HepG2 (cell line): ENCODE measurements around the gene SOS2. TPM values are rescaled to one million over a fixed set of nuclear protein-coding genes. Genes with fewer than 3 reads are reported as not detected.

ENCODE experiments used
- CREB1 ChIP-seq, 2 experiments: fragments of 450-650 bp in 1 of 2; IDR thresholded peaks; 2 replicates each; pipeline ENCODE4 v1.6.1; 2016 to 2017; ENCODE audit warnings: control low read depth in 1 of 2, mild to moderate bottlenecking in 1 of 2, missing compliant biosample characterization in 1 of 2, missing genetic modification characterization in 1 of 2
- GATAD1 ChIP-seq: IDR thresholded peaks from 2 replicates; pipeline ENCODE4 v1.6.1; 2016; ENCODE audit warnings: missing genetic modification reagents, missing compliant biosample characterization
- GTF3A ChIP-seq: sonication (generic); formaldehyde crosslinking; conservative IDR thresholded peaks from 2 replicates; pipeline ENCODE4 v1.4.0; 2020; ENCODE audit warnings: mild to moderate bottlenecking, missing genetic modification reagents
- NFKB2 ChIP-seq: sonication (generic); formaldehyde crosslinking; IDR thresholded peaks from 2 replicates; pipeline ENCODE4 v1.4.0; 2020; ENCODE audit warnings: missing genetic modification reagents, borderline replicate concordance
- ONECUT2 ChIP-seq: sonication (generic); formaldehyde crosslinking; IDR thresholded peaks from 2 replicates; pipeline ENCODE4 v1.4.0; 2020; ENCODE audit warnings: missing genetic modification reagents
- TCF12 ChIP-seq, 2 experiments: fragments of 450-650 bp in 1 of 2; sonication (generic) in 1 of 2; formaldehyde crosslinking in 1 of 2; IDR thresholded peaks; 2 replicates each; pipeline versions ENCODE4 v1.6.1 to v1.8.0; 2017 to 2022; ENCODE audit warnings: antibody characterized with exemption in 1 of 2, mild to moderate bottlenecking in 1 of 2, missing genetic modification reagents in 1 of 2, moderate library complexity in 1 of 2
- XBP1 ChIP-seq: sonication (generic); formaldehyde crosslinking; IDR thresholded peaks from 2 replicates; pipeline ENCODE4 v1.5.0; 2020; ENCODE audit warnings: missing genetic modification reagents
- ZNF629 ChIP-seq: sonication (generic); formaldehyde crosslinking; conservative IDR thresholded peaks from 2 replicates; pipeline ENCODE4 v1.5.0; 2020; ENCODE audit warnings: missing genetic modification reagents
- polyA plus RNA-seq, 8 experiments: library from polyadenylated mRNA; depleted of rRNA in 3 of 8; stranded (reverse) in 7 of 8; unstranded in 1 of 8; fragments of >200 nt; fragmentation: Illumina TruSeq in 4 of 8; extraction: Trizol in 4 of 8; gene quantifications; 2 replicates each; pipeline versions ENCODE4 v1.2.1 to v1.2.3, GENCODE V29; 2011 to 2016; ENCODE audit warnings: low read depth in 4 of 8, missing spikeins in 1 of 8, mixed read lengths in 1 of 8; ENCODE audit not compliant: insufficient read depth in 1 of 8
- total RNA-seq, 5 experiments: library from RNA; depleted of rRNA; stranded (reverse); fragments of >200 nt; fragmentation: Illumina TruSeq; extraction: Trizol; gene quantifications; 2 replicates each; pipeline ENCODE4 v1.2.3, GENCODE V29; 2016; ENCODE audit warnings: low read depth in 1 of 5
- TF ChIP-seq, protein P1 (sequence below): sonication (generic); formaldehyde crosslinking; IDR thresholded peaks from 2 replicates; pipeline ENCODE4 v1.9.0; 2021; ENCODE audit warnings: missing genetic modification reagents, mild to moderate bottlenecking, borderline replicate concordance
- TF ChIP-seq, protein P2 (sequence below): sonication (generic); formaldehyde crosslinking; IDR thresholded peaks from one replicate; pipeline ENCODE4 v1.5.1; 2020; ENCODE audit warnings: mild to moderate bottlenecking, missing genetic modification reagents; ENCODE audit errors: not compliant biosample characterization
- TF ChIP-seq, protein P3 (sequence below): sonication (generic); formaldehyde crosslinking; IDR thresholded peaks from 2 replicates; pipeline ENCODE4 v1.5.1; 2020; ENCODE audit warnings: mild to moderate bottlenecking, missing genetic modification reagents, borderline replicate concordance
- TF ChIP-seq, protein P4 (sequence below): sonication (generic); formaldehyde crosslinking; IDR thresholded peaks from 2 replicates; pipeline ENCODE4 v1.4.0; 2020; ENCODE audit warnings: missing genetic modification reagents

SOS2 gene
- total and polyA plus RNA-seq, 2 of the 13 experiments (the other 11 are each of a cell fraction or from before 2014, with no cell fraction given) = 9.3 to 12.1 TPM

DNA sequence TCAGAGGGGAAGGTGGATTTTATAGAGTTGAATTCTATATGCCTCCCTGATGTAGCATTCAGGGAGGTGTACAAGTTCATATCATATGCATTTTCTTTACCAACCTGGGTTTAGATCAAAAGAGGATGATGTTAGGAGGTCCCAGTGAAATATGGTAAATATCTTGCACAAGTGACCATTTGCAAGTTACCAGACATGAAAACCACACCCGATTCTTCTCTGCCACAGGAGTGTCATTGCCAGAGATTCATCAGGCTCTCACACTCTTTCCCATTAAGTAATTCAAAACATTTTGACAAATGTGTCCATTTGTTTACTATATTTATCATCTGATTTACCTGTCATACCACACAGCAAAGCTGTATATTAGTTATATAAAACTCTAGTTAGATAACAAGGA, 159.0 kb downstream of the SOS2 start (continued):
- TF ChIP-seq, protein P1, sequence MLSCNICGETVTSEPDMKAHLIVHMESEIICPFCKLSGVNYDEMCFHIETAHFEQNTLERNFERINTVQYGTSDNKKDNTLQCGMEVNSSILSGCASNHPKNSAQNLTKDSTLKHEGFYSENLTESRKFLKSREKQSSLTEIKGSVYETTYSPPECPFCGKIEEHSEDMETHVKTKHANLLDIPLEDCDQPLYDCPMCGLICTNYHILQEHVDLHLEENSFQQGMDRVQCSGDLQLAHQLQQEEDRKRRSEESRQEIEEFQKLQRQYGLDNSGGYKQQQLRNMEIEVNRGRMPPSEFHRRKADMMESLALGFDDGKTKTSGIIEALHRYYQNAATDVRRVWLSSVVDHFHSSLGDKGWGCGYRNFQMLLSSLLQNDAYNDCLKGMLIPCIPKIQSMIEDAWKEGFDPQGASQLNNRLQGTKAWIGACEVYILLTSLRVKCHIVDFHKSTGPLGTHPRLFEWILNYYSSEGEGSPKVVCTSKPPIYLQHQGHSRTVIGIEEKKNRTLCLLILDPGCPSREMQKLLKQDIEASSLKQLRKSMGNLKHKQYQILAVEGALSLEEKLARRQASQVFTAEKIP (CRISPR knock-in tag) = no peak
- no peak for TF ChIP-seq ONECUT2 (CRISPR knock-in tag)
- TF ChIP-seq, protein P2, sequence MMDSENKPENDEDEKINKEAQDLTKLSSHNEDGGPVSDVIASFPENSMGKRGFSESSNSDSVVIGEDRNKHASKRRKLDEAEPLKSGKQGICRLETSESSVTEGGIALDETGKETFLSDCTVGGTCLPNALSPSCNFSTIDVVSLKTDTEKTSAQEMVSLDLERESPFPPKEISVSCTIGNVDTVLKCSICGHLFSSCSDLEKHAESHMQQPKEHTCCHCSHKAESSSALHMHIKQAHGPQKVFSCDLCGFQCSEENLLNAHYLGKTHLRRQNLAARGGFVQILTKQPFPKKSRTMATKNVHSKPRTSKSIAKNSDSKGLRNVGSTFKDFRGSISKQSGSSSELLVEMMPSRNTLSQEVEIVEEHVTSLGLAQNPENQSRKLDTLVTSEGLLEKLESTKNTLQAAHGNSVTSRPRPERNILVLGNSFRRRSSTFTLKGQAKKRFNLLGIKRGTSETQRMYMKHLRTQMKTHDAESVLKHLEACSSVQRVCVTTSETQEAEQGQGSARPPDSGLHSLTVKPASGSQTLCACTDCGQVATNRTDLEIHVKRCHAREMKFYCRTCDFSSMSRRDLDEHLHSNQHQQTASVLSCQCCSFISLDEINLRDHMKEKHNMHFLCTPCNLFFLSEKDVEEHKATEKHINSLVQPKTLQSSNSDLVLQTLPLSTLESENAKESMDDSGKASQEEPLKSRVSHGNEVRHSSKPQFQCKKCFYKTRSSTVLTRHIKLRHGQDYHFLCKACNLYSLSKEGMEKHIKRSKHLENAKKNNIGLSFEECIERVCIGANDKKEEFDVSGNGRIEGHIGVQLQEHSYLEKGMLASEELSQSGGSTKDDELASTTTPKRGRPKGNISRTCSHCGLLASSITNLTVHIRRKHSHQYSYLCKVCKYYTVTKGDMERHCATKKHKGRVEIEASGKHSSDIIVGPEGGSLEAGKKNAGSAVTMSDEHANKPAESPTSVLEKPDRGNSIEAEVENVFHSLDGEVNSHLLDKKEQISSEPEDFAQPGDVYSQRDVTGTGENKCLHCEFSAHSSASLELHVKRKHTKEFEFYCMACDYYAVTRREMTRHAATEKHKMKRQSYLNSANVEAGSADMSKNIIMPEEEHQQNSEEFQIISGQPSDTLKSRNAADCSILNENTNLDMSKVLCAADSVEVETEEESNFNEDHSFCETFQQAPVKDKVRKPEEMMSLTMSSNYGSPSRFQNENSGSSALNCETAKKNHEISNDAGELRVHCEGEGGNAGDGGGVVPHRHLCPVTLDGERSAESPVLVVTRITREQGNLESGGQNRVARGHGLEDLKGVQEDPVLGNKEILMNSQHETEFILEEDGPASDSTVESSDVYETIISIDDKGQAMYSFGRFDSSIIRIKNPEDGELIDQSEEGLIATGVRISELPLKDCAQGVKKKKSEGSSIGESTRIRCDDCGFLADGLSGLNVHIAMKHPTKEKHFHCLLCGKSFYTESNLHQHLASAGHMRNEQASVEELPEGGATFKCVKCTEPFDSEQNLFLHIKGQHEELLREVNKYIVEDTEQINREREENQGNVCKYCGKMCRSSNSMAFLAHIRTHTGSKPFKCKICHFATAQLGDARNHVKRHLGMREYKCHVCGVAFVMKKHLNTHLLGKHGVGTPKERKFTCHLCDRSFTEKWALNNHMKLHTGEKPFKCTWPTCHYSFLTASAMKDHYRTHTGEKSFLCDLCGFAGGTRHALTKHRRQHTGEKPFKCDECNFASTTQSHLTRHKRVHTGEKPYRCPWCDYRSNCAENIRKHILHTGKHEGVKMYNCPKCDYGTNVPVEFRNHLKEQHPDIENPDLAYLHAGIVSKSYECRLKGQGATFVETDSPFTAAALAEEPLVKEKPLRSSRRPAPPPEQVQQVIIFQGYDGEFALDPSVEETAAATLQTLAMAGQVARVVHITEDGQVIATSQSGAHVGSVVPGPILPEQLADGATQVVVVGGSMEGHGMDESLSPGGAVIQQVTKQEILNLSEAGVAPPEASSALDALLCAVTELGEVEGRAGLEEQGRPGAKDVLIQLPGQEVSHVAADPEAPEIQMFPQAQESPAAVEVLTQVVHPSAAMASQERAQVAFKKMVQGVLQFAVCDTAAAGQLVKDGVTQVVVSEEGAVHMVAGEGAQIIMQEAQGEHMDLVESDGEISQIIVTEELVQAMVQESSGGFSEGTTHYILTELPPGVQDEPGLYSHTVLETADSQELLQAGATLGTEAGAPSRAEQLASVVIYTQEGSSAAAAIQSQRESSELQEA (CRISPR knock-in tag) = no peak
- TF ChIP-seq GATAD1 (CRISPR knock-in tag) = no peak
- TF ChIP-seq, protein P3, sequence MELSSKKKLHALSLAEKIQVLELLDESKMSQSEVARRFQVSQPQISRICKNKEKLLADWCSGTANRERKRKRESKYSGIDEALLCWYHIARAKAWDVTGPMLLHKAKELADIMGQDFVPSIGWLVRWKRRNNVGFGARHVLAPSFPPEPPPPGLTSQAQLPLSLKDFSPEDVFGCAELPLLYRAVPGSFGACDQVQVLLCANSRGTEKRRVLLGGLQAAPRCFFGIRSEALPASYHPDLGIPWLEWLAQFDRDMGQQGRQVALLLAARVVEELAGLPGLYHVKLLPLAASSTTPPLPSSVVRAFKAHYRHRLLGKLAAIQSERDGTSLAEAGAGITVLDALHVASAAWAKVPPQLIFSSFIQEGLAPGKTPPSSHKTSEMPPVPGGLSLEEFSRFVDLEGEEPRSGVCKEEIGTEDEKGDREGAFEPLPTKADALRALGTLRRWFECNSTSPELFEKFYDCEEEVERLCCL (CRISPR knock-in tag) = no peak
- no peak for TF ChIP-seq GTF3A
- TF ChIP-seq CREB1 (IDR thresholded peaks at IDR 0.05) = no peak
- TF ChIP-seq CREB1 (CRISPR knock-in tag; IDR thresholded peaks at IDR 0.05) = no peak
- TF ChIP-seq ZNF629 (CRISPR knock-in tag) = no peak
- no peak for TF ChIP-seq TCF12 (IDR thresholded peaks at IDR 0.05)
- no peak for TF ChIP-seq TCF12 (CRISPR knock-in tag; IDR thresholded peaks at IDR 0.05)
- TF ChIP-seq NFKB2 (CRISPR knock-in tag) = no peak
- TF ChIP-seq XBP1 (CRISPR knock-in tag) = no peak
- TF ChIP-seq, protein P4, sequence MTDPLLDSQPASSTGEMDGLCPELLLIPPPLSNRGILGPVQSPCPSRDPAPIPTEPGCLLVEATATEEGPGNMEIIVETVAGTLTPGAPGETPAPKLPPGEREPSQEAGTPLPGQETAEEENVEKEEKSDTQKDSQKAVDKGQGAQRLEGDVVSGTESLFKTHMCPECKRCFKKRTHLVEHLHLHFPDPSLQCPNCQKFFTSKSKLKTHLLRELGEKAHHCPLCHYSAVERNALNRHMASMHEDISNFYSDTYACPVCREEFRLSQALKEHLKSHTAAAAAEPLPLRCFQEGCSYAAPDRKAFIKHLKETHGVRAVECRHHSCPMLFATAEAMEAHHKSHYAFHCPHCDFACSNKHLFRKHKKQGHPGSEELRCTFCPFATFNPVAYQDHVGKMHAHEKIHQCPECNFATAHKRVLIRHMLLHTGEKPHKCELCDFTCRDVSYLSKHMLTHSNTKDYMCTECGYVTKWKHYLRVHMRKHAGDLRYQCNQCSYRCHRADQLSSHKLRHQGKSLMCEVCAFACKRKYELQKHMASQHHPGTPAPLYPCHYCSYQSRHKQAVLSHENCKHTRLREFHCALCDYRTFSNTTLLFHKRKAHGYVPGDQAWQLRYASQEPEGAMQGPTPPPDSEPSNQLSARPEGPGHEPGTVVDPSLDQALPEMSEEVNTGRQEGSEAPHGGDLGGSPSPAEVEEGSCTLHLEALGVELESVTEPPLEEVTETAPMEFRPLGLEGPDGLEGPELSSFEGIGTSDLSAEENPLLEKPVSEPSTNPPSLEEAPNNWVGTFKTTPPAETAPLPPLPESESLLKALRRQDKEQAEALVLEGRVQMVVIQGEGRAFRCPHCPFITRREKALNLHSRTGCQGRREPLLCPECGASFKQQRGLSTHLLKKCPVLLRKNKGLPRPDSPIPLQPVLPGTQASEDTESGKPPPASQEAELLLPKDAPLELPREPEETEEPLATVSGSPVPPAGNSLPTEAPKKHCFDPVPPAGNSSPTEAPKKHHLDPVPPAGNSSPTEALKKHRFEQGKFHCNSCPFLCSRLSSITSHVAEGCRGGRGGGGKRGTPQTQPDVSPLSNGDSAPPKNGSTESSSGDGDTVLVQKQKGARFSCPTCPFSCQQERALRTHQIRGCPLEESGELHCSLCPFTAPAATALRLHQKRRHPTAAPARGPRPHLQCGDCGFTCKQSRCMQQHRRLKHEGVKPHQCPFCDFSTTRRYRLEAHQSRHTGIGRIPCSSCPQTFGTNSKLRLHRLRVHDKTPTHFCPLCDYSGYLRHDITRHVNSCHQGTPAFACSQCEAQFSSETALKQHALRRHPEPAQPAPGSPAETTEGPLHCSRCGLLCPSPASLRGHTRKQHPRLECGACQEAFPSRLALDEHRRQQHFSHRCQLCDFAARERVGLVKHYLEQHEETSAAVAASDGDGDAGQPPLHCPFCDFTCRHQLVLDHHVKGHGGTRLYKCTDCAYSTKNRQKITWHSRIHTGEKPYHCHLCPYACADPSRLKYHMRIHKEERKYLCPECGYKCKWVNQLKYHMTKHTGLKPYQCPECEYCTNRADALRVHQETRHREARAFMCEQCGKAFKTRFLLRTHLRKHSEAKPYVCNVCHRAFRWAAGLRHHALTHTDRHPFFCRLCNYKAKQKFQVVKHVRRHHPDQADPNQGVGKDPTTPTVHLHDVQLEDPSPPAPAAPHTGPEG (CRISPR knock-in tag) = no peak
